AG04449 (cell line): ENCODE data around the gene SLK.

Experiments
- CTCF ChIA-PET: fragments of 350-600 bp; formaldehyde crosslinking; extraction: SDS; loops from one replicate; lab custom pipeline; 2021; ENCODE audit warnings: antibody characterized with exemption; lab: Yijun Ruan, JAX
- POLR2A ChIA-PET: fragments of 400-600, 350-600 bp; formaldehyde crosslinking; extraction: SDS; loops from one replicate; lab custom pipeline; 2020; ENCODE audit warnings: antibody characterized with exemption, inconsistent platforms; lab: Yijun Ruan, JAX
- DNase-seq: peaks from one replicate; pipeline ENCODE4 v3.0.0-alpha.2; 2010; ENCODE audit warnings: low read depth, low spot score
- H3K4me3 ChIP-seq: 2 replicates; pipeline ENCODE4 v1.5.1; 2011; ENCODE audit warnings: low read depth, mild to moderate bottlenecking, control low read depth, low read length
- TF ChIP-seq, protein P1 (sequence below): IDR thresholded peaks from one replicate; pipeline ENCODE4 v1.5.1; 2011; ENCODE audit warnings: mild to moderate bottlenecking, moderate library complexity, low read length, control low read depth, inconsistent platforms; ENCODE audit not compliant: insufficient read depth; ENCODE audit errors: missing control alignments

Gene SLK

DNA sequence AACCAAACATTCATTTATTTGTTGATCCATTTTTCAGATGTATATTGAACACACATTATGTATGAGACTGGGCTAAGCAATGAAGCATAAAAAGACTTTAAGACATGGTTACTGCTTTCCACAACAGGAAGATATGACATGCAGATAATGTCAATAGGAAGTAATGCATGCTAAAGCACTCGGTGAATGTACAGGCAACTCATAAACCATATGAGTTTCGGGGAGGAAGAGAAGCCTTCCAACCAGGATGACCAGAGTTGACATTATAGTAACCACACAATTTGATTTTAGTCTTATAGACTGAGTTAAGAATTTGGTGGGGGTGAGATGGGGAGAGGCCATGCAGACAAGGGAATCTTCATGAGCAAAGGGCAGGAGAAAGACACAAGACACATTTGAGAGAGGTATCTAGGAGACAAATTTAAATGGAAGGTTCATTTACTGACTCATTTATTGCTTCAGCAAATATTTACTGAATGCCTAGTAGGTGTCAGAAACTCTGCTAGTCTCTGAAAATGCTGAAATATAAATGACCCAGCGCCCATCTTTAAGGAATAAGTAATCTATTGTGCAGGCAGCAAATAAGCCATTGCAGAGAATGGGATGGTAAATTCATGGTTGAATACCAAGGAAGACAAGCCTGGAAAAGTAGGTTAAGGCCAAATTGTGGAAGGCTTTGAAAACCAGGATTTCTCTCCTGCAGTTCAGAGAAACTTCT lies 19.0 kb upstream of the SLK start:
- no peak overlapping the region for H3K4me3 ChIP-seq
- POLR2A ChIA-PET, result no interaction called here
- TF ChIP-seq, protein P1, sequence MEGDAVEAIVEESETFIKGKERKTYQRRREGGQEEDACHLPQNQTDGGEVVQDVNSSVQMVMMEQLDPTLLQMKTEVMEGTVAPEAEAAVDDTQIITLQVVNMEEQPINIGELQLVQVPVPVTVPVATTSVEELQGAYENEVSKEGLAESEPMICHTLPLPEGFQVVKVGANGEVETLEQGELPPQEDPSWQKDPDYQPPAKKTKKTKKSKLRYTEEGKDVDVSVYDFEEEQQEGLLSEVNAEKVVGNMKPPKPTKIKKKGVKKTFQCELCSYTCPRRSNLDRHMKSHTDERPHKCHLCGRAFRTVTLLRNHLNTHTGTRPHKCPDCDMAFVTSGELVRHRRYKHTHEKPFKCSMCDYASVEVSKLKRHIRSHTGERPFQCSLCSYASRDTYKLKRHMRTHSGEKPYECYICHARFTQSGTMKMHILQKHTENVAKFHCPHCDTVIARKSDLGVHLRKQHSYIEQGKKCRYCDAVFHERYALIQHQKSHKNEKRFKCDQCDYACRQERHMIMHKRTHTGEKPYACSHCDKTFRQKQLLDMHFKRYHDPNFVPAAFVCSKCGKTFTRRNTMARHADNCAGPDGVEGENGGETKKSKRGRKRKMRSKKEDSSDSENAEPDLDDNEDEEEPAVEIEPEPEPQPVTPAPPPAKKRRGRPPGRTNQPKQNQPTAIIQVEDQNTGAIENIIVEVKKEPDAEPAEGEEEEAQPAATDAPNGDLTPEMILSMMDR, result no peak
- DNase-seq, result no peak
- CTCF ChIA-PET, result no interaction called here

DNA sequence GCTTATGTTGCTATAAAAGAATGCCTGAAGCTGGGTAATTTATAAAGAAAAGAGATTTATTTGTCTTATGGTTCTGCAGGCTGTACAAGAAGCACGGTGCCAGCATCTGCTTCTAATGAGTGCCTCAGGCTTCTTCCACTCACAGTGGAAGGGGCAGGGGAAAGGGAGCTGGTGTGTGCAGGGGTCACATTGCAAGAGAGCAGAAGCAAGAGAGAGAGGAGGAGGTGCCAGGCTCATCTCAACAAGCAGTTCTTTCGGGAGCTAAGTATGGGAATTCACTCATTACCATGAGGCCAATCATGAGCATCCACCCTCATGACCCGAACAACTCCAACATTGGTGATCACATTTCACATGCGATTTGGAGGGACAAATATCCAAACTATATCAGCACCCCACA lies 17.2 kb upstream of the SLK start:
- H3K4me3 ChIP-seq, result no peak overlapping the region
- TF ChIP-seq, protein P1, result no peak
- ChIA-PET CTCF (no interaction called here), POLR2A (interaction anchor here (0.6 kb wide), 1 partner anchor 171 kb away, joined by 6 read pairs; no protein-coding TSS in a partner anchor)
- DNase-seq, result no peak

- no peak overlapping the region for H3K4me3 ChIP-seq
- ChIA-PET POLR2A (no interaction called here), CTCF (interaction anchor here (1.6 kb wide), 1 partner anchor 64 kb away, joined by 4 read pairs; no protein-coding TSS in a partner anchor)
- TF ChIP-seq, protein P1, result no peak
- DNase-seq, result no peak
These were observed 15.8 kb upstream of the SLK start for GRCh38 chr10:103951183-103951582.

- H3K4me3 ChIP-seq, result no peak overlapping the region
- POLR2A ChIA-PET, result no interaction called here
- CTCF ChIA-PET, result interaction anchor here (0.7 to 1.6 kb wide), 2 partner anchors 13 to 64 kb away, joined by 3 to 4 read pairs; no protein-coding TSS in a partner anchor
- TF ChIP-seq, protein P1, result no peak
- DNase-seq, result no peak
These were observed 15.0 kb upstream of the SLK start for GRCh38 chr10:103951942-103952341.

DNA sequence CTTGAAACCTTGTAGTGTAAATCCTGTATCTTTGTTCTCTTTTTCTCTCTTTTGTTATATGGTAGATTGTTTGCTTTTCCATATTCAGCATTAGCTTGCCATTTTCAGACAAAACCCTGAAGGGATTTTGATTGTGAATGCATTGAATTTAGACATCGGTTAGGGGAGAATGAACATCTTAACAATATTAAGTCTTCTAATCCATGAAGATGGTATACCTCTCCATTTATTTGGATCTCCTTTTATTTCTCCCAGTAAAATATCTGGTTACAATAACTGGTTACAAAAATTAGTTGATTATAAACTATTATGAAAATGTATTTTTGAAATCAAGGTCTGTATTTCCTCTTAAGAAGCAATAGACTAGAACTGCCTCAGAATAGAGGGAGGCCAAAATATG lies 12.4 kb upstream of the SLK start:
- DNase-seq, result no peak
- CTCF ChIA-PET, result no interaction called here
- no peak overlapping the region for H3K4me3 ChIP-seq
- POLR2A ChIA-PET, result no interaction called here
- TF ChIP-seq, protein P1, result no peak

DNA sequence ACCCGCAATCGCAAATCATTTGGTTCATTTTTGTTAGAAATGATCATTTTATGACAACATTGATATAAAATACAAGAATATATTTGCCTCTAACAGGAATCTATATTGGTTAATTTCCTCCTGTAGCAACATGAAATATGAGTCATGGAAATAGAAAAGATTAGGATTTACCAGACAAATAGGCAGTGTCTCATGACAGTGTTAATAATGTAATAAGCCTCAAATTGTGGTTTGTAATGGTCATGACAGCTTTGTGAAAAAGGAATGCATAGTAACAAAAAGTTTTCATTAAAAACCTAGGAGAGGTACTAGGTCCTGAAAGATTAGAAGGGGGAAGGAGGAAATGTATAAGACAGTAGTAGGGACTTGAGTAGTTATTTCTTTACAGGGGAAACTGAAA lies 7.9 kb upstream of the SLK start:
- CTCF ChIA-PET, result no interaction called here
- TF ChIP-seq, protein P1, result no peak
- POLR2A ChIA-PET, result no interaction called here
- DNase-seq, result no peak
- no peak overlapping the region for H3K4me3 ChIP-seq
